BE2C (cell line): ENCODE data around the gene GBE1.
A peak's percentile ranks its signal among the peaks of the same experiment; 100 is the strongest.

Experiments
- DNase-seq: peaks from one replicate; pipeline ENCODE4 v3.0.0-alpha.2; 2020
- H3K27me3 ChIP-seq: fragments of 250-450 bp; sonication (Bioruptor Pico); 2 replicates; pipeline ENCODE4 v1.5.1; 2020; ENCODE audit warnings: mild to moderate bottlenecking
- H3K36me3 ChIP-seq: fragments of 250-450 bp; sonication (Bioruptor Pico); 2 replicates; pipeline ENCODE4 v1.5.1; 2020; ENCODE audit warnings: mild to moderate bottlenecking
- H3K4me1 ChIP-seq: fragments of 250-450 bp; sonication (Bioruptor Pico); 2 replicates; pipeline ENCODE4 v1.5.1; 2020
- H3K4me3 ChIP-seq: 2 replicates; pipeline ENCODE4 v1.5.1; 2011; ENCODE audit warnings: low read depth, low read length
- H3K9me3 ChIP-seq: fragments of 250-450 bp; sonication (Bioruptor Pico); 2 replicates; pipeline ENCODE4 v1.5.1; 2020
- TF ChIP-seq, protein P1 (sequence below): IDR thresholded peaks from 2 replicates; pipeline ENCODE4 v1.5.1; 2012; ENCODE audit warnings: mild to moderate bottlenecking, low read depth, low read length

GBE1 gene

DNA sequence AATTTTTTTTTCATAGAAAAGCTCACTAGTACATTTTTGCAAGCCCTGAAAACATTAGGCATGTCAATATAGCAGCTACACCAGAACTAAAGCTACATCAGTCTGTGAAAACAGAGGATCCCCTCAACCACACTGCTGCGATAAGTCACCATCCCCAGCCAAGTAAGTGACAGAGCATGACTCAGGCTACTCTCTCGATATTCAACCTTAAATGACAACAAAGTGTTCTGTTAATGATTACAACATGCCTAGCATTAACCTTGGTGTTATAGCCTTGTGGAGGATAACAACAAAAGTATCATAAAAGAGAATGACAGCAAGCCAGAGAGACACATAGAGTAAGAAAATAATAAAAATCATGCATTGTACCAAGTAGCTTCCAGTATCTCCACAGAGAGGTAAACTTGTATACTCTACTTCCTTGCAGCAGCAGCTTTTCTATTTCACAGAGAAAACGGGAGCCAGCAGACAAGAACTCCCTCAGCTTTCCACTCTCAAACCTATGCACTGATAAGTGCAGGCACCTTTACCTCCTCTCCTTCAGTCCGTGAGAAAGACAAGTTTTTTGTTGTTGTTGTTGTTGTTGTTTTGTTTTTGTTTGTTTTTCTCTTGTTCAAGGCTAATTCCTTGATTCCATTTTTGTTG, 76.6 kb downstream of the GBE1 start:
- Histone ChIP-seq H3K4me1 (no peaks in the 10 kb centered on the region), H3K27me3 (no peaks in the 10 kb centered on the region), H3K4me3 (no peak overlapping the region), H3K9me3 (no peaks in the 10 kb centered on the region), H3K36me3 (no peaks in the 10 kb centered on the region)
- TF ChIP-seq, protein P1, sequence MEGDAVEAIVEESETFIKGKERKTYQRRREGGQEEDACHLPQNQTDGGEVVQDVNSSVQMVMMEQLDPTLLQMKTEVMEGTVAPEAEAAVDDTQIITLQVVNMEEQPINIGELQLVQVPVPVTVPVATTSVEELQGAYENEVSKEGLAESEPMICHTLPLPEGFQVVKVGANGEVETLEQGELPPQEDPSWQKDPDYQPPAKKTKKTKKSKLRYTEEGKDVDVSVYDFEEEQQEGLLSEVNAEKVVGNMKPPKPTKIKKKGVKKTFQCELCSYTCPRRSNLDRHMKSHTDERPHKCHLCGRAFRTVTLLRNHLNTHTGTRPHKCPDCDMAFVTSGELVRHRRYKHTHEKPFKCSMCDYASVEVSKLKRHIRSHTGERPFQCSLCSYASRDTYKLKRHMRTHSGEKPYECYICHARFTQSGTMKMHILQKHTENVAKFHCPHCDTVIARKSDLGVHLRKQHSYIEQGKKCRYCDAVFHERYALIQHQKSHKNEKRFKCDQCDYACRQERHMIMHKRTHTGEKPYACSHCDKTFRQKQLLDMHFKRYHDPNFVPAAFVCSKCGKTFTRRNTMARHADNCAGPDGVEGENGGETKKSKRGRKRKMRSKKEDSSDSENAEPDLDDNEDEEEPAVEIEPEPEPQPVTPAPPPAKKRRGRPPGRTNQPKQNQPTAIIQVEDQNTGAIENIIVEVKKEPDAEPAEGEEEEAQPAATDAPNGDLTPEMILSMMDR, result no peak
- DNase-seq, result no peak

DNA sequence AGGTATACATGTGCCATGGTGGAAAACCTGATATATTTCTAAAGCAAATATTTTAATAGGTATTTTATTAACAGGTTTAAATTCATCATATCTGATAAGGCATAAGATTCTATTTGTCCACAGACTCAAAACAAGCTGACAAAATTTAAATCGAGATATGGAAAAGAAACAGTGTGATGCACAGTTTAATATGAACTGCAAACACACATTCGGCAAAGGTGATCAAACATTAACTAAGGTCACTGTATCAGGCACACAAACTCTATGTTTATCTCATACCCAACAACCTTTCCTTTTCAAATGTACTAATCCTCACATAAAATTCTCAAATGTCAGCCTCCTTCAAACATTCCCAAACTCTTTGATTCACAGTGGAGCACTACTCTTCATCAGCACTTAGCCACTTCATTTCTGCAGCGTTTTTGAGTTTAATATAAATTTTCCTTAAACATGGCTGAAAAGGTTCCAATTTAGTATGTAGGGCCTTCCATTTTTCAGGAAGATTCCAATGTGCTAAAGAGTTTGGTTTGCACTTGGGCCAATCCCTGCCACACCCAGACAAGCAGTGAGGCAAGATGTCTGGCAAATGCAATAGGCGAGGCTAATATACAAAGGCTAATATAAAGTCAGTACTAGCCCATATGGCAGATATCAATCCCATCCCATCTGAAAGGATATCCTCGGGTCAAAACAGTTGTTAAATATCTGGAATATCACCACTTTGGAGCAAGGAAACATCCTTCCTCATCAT, 84.6 kb downstream of the GBE1 start:
- H3K4me3 ChIP-seq, result no peak overlapping the region
- H3K4me1 ChIP-seq, result no peaks in the 10 kb centered on the region
- DNase-seq, result no peak
- TF ChIP-seq, protein P1, result no peak
- no peaks in the 10 kb centered on the region for H3K36me3 ChIP-seq
- H3K27me3 ChIP-seq, result no peaks in the 10 kb centered on the region
- H3K9me3 ChIP-seq, result no peaks in the 10 kb centered on the region; the same call in 1 of the 2 replicates

DNA sequence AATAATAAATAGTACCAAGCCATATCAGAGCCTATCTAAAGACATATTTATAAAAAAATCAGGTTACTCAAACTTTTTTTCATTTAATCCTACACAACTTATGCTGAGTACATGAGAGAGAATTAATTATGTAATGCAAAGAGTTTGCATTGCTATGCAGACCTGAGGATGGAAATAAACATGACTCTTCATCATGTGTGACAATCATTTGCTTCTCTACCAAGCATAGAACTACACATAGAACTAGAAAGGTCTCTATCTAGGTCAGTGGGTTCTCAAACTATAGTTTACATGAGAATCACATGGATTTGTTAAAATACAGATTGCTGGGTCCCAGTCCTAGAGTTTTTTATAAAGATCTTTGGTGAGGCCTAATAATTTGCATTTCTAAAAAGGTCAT, 86.8 kb downstream of the GBE1 start:
- DNase-seq, result no peak
- Histone ChIP-seq H3K9me3 (no peaks in the 10 kb centered on the region; the same call in 1 of the 2 replicates), H3K36me3 (no peaks in the 10 kb centered on the region), H3K4me3 (no peak overlapping the region), H3K4me1 (no peaks in the 10 kb centered on the region; the same call in 1 of the 2 replicates), H3K27me3 (no peaks in the 10 kb centered on the region)
- TF ChIP-seq, protein P1, result no peak

DNA sequence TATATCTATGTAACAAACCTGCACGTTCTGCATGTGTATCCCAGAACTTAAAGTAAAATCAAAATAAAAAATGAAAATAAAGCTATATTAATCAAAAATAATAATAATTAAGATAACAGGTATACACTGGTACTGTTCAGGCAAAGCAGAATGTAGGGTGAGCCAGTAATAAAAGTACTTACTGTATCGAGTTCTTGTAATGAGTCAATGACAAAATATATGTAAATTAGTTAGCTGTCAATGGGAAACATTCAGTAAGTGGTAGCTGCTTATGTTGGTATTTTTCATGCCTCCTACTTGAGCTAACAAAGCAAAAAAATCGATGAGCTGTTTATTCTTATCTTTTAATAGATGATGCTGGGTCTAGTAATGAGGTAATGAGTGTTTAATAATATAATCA, 93.2 kb downstream of the GBE1 start:
- H3K9me3 ChIP-seq, result no peaks in the 10 kb centered on the region
- H3K36me3 ChIP-seq, result no peaks in the 10 kb centered on the region
- H3K4me3 ChIP-seq, result no peak overlapping the region
- DNase-seq, result no peak
- no peaks in the 10 kb centered on the region for H3K27me3 ChIP-seq
- no peaks in the 10 kb centered on the region; the same call in 1 of the 2 replicates for H3K4me1 ChIP-seq
- TF ChIP-seq, protein P1, result no peak

DNA sequence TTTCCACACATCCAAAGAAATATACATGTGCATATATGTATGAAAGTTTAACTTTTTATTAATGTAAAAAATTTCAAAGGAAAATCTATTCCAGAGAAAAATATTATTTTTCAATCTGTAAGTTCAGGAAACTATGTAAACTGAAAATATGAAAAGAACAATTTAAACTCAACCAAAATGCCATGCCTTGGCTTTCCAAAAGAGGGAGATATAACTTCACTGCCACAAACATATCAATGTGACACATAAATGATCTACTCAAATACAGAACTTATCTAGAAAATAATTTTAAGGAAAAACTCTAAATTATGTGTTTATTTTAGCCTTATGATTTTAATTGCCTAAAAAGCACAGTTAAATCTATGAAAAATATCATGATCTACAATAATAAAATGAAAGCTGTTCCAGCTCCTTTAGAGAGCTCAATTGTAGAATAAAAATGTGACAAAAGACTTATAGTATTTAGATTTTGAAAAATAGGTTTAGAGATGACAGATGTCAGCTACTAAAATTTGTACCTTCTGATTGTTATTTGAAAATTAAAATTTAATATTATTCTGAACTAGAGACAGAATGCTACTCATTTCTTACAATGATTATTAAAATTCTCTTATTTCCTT, 94.8 kb downstream of the GBE1 start:
- TF ChIP-seq, protein P1, result peak; percentile 75
- Histone ChIP-seq H3K4me1 (no peaks in the 10 kb centered on the region; the same call in 1 of the 2 replicates), H3K9me3 (no peaks in the 10 kb centered on the region), H3K36me3 (no peaks in the 10 kb centered on the region), H3K4me3 (no peak overlapping the region), H3K27me3 (no peaks in the 10 kb centered on the region)
- DNase-seq, result no peak
